Hematopoietic multipotent progenitor cell (in vitro differentiated cells): ENCODE measurements around the gene SCRT2. TPM values are rescaled to one million over a fixed set of nuclear protein-coding genes. Genes with fewer than 3 reads are reported as not detected.

Experiments
- DNase-seq, 3 donors: peaks; one replicate each; pipeline ENCODE4 v3.0.0-alpha.2; 2011 to 2015; ENCODE audit warnings: low read depth in 2 of 3, low spot score in 2 of 3
- total RNA-seq: library from RNA; depleted of rRNA; stranded (reverse); fragments of >200 nt; gene quantifications from one replicate; pipeline ENCODE4 v1.2.3, GENCODE V29; 2012

SCRT2 gene
- total RNA-seq, 1 donor = not detected

- no peak for DNase-seq
These were observed 39.7 kb downstream of the SCRT2 start for GRCh38 chr20:635893-636338.

- DNase-seq = no peak
These were observed 40.3 kb downstream of the SCRT2 start for GRCh38 chr20:635028-635892.

- no peak for DNase-seq
These were observed 41.3 kb downstream of the SCRT2 start for GRCh38 chr20:634148-634925.

- DNase-seq = no peak
These were observed 44.5 kb downstream of the SCRT2 start for GRCh38 chr20:631101-631500.

DNA sequence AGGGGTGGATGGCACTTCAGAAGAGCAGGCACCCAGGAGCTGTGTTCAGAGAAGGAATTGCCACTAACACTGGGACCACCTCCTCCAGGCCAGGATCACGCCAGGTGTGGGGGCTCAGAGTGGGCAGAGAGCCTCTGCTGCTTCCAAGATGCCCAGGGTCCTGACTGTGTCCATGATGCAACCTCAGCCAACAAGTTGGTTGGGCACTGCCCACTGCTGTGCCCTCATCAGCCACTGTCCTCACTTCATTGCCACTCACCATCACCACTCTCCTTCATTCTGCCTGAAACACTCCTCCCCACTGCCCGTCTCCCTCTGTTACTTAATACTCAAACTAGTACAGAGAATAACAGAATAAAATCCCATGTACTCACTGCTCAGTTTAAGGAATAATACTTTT, 49.0 kb downstream of the SCRT2 start:
- no peak for DNase-seq

- peak in 1 of 3 donors; percentile 77 for DNase-seq
These were observed 50.2 kb downstream of the SCRT2 start for GRCh38 chr20:625360-625932.

- DNase-seq = no peak
These were observed 51.9 kb downstream of the SCRT2 start for GRCh38 chr20:623704-624103.

DNA sequence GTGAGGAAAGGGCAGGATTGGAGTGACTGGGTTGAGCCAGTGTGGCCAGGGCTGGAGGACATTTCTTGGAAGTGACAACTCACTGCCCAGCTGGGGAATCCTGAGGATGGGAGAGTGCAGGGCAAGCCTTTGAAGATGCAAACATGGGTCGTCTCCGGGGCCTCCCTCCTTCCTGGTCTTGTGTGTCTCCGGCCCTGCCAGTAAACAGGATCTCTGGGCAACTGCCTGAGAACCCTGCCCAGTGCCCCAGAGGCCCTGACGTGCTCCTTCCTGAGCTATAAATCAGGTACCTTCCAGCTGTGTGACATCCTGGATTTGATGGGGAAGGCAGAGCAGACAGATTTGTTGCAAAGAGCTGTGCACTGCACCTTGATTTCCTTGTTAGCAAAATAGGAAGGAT, 52.6 kb downstream of the SCRT2 start:
- DNase-seq = no peak

GRCh38 chr20:622161-622560, 53.4 kb downstream of the SCRT2 start:
- DNase-seq = no peak

DNA sequence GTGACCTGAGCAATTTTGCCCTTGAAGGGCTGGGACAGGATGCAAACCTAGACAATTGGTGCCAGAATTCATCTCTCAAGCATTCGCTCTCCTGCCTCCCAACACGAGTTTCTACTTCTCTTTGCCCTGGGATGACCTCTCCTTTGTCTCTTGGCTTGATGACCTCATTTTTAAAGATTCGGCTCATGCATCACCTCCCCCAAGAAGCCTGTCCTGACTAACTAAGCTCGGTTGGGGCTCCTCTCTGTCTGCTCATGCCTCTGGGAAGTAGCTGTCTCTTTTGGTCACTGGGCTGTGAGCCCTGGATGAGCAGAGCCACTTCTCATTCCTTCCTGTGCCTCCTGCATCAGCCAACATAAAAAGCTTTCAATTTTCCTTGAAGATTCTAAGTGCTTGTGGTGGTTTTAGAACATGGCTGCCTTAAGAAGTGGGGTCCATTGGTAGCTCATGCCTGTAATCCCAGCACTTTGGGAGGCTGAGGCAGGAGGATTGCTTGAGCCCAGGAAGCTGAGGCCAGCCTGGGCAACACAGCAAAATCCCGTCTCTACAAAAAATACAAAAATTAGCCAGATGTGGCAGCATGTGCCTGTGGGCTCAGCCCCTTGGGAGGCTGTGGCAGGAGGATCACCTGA, 54.4 kb downstream of the SCRT2 start:
- DNase-seq = no peak

DNA sequence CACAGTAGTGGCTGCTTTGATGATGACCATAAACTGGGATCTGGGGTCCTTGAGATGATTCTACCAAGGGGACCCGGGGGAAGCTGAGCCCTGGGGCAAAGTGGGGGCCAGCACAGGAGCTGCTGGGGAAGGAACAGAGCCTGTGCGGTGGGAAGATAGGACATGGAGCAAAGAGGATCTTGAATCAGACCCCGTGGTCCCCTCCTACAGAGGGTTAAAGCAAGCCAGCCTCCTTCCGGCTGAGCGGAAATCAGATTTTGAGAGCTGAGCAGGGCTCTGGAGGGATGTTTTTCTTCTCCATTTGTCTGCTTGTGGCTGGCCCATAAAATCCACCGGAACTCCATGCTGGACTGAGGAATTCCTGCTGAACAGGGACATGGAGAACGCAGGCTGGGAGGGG, 55.4 kb downstream of the SCRT2 start:
- DNase-seq = no peak

- DNase-seq = no peak
These were observed 56.6 kb downstream of the SCRT2 start for GRCh38 chr20:618980-619379.

GRCh38 chr20:617934-618690, 57.5 kb downstream of the SCRT2 start:
- DNase-seq = no peak

DNA sequence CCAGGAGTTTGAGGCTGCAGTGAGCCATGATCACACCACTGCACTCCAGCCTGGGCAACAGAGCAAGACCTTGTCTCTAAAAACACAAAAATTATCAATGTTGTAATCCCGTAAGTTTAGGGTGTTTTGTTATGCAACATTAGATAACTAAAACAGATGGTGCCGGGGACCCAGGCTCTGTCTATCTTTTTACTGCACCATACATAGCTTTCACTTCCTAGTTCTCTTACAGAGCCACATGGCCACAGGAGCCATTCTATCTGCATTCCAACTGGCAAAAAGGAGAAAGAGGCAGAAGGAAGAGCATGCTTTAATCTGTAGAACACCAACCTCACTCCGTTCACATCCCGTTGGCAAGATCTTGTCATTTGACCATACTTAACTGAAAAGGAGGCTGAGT, 60.1 kb downstream of the SCRT2 start:
- no peak for DNase-seq

DNA sequence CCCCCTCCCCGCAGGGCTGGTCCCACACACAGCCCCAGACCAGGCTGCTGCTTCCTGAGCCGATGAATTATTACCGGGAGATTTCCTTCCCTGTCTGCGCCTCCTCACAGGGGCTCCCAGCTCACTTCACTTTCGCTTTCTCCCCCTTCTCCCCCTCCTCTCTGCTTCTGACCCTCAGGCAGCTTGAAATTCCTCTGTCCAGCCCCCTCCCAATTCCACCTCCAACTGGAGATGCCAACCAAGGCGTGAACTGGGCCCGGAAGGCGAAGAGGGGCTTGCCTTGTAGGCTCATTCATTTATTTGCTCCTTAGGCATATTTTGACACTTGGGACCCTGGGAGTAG, 63.8 kb downstream of the SCRT2 start:
- DNase-seq = peak in 2 of 3 donors; percentile 41 to 51

Other genes with a start within 250 kb of the SCRT2 start
- gene TBC1D20, start 213.3 kb downstream of the SCRT2 start, total RNA-seq = 32.9 TPM
- 84.8 TPM for gene CSNK2A1, start 132.0 kb downstream of the SCRT2 start, total RNA-seq
- gene TCF15, start 65.5 kb downstream of the SCRT2 start, total RNA-seq = 0.81 TPM
- gene SRXN1, start 22.6 kb downstream of the SCRT2 start, total RNA-seq = 8.1 TPM
- 2.2 TPM for gene SLC52A3, start 92.7 kb upstream of the SCRT2 start, total RNA-seq
- gene FAM110A, start 157.9 kb upstream of the SCRT2 start, total RNA-seq = 13.2 TPM
- not detected for gene ANGPT4, start 240.5 kb upstream of the SCRT2 start, total RNA-seq